HG02623 (cell line): ENCODE data around the gene MRPL20.
"Not testable (repeated sequence)": the region's sequence is repeated elsewhere in the genome, so short reads cannot be mapped to it uniquely, and the experiment has no call there.

Experiments
- ATAC-seq: cut with Tn5 transposase; IDR thresholded peaks from one replicate; pipeline ENCODE4 v1.9.1; 2021; ENCODE audit warnings: moderate library complexity; ENCODE audit not compliant: unreplicated experiment

Gene MRPL20

DNA sequence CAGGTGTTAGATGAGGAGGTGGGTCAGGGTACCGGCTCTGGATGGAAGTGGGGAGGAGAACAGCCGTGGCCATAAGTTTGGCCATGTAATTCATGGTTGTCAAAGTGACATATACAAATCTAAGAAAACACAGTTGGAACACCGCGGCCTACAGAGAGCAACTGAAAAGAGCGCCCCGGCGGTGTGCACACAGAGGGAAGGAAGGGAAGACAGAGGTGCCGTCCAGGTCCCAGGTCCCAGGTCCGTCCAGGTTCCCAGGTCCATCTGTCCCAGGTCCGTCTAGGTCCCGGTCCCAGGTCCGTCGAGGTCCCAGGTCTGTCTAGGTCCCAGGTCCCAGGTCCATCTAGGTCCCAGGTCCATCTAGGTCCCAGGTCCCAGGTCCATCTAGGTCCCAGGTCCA, 4.5 kb upstream of the MRPL20 start:
- no peak for ATAC-seq

DNA sequence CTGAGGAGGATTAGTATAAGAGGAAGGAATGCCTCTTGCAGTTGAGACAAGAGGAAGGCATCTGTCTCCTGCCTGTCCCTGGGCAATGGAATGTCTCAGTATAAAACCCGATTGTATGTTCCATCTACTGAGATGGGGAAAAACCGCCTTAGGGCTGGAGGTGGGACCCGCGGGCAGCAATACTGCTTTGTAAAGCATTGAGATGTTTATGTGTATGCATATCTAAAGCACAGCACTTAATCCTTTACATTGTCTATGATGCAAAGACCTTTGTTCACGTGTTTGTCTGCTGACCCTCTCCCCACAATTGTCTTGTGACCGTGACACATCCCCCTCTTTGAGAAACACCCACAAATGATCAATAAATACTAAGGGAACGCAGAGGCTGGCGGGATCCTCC, 3.1 kb upstream of the MRPL20 start:
- ATAC-seq = not testable (repeated sequence)

DNA sequence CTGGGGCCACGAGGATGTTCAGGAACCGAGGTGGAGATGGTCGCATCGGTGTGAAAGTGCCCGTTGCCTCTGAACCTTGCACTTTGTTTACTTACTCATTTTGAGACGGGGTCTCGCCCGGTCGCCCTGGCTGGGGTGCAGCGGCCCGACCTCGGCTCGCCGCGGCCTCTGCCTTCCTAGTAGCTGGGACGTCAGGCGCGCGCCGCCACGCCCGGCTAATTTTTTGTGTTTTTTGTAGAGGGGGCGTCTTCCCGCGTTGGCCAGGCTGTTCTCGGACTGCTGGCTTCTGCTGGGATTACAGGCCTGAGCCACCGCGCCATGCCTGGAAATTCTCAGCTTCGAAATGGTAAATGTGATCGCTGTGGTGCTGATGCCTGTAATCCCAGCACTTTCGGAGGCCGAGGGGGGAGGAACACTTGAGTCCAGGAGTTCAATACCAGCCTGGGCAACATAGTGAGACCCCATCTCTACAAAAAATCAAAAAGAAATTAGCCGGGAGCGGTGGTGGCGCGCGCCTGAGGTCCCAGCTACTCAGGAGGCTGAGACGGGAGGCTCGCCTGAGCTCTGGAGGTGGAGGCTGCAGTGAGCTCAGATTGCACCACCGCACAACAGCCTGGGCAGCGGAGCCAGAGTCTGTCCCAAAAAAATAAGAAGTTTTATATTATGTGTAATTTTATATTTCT, 684 bp upstream of the MRPL20 start:
- peak; percentile 18 for ATAC-seq

GRCh38 chr1:1406101-1406820, 832 bp downstream of the MRPL20 start:
- ATAC-seq = no peak

DNA sequence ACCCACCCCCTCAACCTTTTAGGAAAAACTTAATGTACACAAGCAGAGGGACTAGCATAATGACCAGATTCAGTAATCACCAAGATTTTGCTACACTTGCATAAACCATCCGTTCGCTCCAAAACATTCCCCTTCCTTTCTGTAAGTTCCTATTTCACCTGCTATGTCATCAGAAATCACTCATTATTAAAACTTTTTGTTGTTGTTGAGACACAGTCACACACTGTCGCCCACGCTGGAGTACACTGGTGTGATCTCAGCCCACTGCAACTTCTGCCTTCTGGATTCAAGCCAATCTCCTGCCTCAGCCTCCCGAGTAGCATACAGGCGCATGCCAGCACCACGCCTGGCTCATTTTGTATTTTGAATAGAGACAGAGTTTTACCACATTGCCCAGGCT, 3.4 kb downstream of the MRPL20 start:
- no peak for ATAC-seq

DNA sequence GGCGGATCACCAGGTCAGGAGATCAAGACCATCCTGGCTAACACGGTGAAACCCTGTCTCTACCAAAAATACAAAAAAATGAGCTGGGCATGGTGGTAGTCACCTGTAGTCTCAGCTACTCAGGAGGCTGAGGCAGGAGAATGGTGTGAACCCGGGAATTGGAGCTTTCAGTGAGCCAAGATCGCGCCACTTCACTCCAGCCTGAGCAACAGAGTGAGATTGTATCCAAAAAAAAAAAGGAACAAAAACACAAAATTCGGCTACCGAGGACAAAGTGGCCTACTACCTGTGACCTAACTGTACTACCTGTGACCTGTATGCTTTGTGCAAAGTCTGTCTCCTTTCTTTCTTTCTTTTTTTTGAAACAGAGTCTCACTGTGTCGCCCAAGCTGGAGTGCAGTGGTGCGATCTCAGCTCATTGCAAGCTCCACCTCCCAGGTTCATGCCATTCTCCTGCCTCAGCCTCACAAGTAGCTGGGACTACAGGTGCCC, 4.1 kb downstream of the MRPL20 start:
- ATAC-seq = not testable (repeated sequence)

- no peak for ATAC-seq
These were observed 4.8 kb downstream of the MRPL20 start for GRCh38 chr1:1402072-1402900.

- no peak for ATAC-seq
These were observed 5.6 kb downstream of the MRPL20 start for GRCh38 chr1:1401457-1402010.

- no peak for ATAC-seq
These were observed 6.3 kb downstream of the MRPL20 start for GRCh38 chr1:1400576-1401456.

DNA sequence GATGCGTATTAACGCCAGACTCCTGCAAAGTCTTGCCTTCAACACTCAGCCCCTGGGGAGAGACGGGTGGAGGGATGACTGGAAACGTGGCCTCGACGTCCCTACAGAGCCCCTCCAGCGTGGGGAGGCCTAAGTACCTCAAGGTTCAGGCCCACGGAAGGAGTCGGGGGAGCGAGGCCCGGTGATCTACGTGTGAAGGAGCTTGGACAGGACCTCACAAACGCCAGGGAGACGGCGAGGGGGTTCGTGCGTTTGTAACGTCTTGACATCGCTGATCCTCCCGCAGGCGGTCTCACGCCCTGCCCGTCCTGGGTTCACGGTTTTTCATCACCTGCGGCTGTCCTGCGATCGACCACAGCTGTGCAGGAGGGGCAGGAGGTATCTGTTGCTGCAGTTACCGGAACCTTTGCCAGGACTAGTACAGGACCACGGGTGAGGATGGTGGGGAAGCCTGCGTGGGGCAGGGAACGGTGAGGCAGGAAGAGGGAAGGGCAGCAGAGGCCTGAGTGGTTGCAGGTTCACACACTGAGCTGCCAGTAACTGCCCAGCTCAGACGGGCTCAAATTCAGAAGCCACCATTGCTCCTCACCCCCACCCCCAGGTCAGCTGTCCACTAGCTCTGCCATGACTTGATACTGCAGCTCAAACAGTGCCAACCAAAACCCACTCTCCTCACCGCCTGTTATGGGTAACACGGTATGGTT, 7.1 kb downstream of the MRPL20 start:
- ATAC-seq = no peak

DNA sequence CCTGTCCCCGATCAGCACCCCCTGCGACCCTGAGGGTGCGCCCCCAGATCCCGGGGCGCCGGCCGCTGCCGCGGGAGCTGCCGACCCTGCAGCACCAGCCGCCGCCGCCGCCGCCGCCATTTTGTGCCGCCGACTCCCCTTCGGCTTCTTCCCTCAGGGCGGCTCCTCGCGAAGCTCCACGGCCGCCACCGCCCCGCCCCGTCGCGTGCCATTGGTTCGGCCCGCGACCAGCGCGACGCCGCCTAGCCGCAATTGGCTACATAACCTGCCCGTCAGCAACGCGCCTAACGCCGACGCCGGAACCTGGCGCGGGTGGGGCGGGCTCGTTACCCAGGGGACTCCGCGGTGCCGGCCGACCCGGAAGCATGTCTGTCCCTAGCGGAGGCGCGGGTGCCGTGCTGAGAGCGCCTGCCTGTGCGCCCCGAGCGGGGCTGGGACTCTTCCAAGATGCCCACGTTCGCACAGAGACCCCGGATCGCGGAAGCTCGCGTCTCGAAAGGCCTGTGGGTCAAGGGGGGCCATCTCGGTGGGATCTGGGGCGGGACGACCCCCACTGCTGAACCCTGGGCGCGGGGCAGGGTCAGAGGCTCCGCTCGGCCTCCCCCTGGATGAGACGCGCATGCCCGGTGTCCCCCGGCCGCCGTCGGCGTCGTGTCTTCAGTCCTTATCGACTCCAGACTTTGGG, 7.8 kb downstream of the MRPL20 start, which contains the start of gene CCNL2:
TSS of gene CCNL2 (minus strand) at position 149 of the 685 bp plus-strand sequence. CDS start at position 120, 29 bp downstream.
- ATAC-seq = peak; percentile 93

- ATAC-seq = peak; percentile 12
These were observed 8.4 kb downstream of the MRPL20 start for GRCh38 chr1:1398677-1399186.

DNA sequence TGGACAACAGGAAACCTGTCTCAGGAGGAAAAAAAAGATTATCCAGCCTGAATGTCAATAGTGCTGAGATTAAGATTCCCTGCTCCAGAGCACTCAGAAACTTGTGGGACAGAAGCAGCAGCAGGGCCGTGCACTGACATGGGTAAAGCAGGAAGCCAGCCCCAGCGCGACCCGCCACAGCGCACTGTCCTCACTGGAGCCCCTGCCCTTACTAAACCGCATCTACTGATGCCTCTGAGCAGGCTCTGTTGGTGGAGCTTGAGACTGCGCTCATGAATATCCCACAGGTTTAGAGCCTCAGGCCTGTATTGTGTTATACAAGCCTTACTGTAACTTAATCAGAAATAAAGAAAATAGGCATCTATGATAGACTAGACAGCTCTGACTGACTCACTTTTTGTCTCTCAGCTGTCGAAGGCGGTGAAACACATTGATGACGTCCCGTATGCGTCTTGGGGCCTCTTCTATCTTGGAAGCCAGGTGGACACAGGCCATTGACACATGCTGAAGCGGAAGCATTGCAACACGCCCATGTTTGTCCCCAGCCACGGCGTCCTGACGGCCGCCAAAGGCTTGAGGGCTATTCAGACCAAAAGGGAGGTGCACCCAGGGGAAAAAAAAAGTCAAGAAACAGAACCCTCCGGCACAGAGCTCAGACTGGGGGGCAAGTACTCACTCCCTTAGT, 9.1 kb downstream of the MRPL20 start:
- ATAC-seq = no peak

- no peak for ATAC-seq
These were observed 11.9 kb downstream of the MRPL20 start for GRCh38 chr1:1395166-1395565.

GRCh38 chr1:1394116-1394515, 13.0 kb downstream of the MRPL20 start:
- no peak for ATAC-seq

GRCh38 chr1:1393428-1393827, 13.7 kb downstream of the MRPL20 start:
- no peak for ATAC-seq

DNA sequence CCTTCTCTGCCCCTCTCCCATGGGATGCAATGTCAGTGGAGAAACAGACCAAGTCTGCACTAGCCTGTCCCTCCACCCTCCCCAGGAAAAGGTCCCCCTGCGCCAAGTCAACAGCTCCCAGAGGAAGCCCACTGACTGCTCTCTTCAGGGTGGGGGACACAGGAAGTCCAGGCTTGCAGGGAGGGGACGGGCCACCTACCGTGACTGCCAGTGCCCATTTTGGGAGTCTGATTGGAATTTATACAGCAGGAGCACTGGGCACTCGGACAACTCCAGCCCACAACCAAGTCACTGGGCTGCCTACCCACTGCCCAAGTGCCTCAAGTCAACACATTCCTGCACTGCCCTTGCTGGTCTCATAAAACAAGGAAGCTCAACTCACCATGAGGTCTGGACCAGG, 14.1 kb downstream of the MRPL20 start:
- ATAC-seq = no peak

GRCh38 chr1:1391225-1391624, 15.9 kb downstream of the MRPL20 start:
- ATAC-seq = no peak
